ENCODE measurements around the gene GNG14. TPM values are rescaled to one million over a fixed set of nuclear protein-coding genes. Genes with fewer than 3 reads are reported as not detected.

GNG14 gene
- total RNA-seq, 1 donor from 2014 or later, result not detected

DNA sequence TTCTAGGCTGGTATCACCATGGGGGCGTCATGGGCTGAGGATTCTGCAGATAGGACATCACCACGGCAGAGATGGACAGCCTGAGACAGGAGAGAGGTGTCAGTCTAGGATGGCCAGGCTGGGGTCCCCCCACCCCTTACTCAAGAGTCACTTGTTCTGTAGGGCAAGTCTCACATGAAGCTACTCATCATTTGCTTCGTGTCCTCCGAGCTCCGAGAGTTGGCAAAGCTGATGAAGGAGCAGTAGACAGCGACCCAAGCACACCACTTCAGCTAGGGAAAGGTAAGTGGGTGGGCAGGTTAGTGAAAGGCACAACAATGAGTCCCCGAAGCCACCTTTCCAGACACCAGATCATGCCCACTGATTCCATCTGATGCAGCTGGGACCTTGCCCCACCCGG is 19.5 kb upstream of the GNG14 start:
- DNase-seq (ENCODE audit: low spot score, unreplicated experiment), result no peak
- TF ChIP-seq, protein P1, sequence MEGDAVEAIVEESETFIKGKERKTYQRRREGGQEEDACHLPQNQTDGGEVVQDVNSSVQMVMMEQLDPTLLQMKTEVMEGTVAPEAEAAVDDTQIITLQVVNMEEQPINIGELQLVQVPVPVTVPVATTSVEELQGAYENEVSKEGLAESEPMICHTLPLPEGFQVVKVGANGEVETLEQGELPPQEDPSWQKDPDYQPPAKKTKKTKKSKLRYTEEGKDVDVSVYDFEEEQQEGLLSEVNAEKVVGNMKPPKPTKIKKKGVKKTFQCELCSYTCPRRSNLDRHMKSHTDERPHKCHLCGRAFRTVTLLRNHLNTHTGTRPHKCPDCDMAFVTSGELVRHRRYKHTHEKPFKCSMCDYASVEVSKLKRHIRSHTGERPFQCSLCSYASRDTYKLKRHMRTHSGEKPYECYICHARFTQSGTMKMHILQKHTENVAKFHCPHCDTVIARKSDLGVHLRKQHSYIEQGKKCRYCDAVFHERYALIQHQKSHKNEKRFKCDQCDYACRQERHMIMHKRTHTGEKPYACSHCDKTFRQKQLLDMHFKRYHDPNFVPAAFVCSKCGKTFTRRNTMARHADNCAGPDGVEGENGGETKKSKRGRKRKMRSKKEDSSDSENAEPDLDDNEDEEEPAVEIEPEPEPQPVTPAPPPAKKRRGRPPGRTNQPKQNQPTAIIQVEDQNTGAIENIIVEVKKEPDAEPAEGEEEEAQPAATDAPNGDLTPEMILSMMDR (IDR thresholded peaks at IDR 0.05; ENCODE audit: unreplicated experiment), result no peak
- Mint-ChIP-seq H3K27me3 (no peaks in the 10 kb centered on the region), H3K27ac (peak overlapping the region; percentile 100), H3K9me3 (ENCODE audit: low read depth) (no peaks in the 10 kb centered on the region), H3K4me3 (ENCODE audit: low read depth) (peak overlapping the region; percentile 94), H3K36me3 (ENCODE audit: insufficient read depth) (peaks cover 6% of the 10 kb centered on the region), H3K4me1 (ENCODE audit: low read depth) (peaks cover 27% of the 10 kb centered on the region)

DNA sequence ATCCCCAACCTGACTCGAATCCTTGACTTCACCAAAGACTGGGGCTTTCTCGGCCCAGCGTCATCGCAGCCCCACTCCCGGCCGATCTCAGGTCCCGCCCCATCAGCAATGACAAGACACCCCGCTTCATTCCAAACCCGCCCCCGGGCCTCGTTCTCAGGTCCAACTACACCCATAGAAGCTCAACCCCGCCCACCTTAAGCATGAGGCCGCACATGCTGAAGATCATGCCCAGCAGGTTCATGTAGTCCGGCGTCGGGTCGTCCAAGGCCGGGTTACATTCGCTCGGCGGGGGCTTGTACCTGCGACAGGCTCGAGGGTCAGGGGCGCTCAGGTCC is 18.9 kb upstream of the GNG14 start:
- Mint-ChIP-seq H3K36me3 (ENCODE audit: insufficient read depth) (peaks cover 8% of the 10 kb centered on the region), H3K4me1 (ENCODE audit: low read depth) (peaks cover 27% of the 10 kb centered on the region), H3K4me3 (ENCODE audit: low read depth) (peak overlapping the region; percentile 94), H3K27ac (peak overlapping the region; percentile 100), H3K9me3 (ENCODE audit: low read depth) (no peaks in the 10 kb centered on the region), H3K27me3 (no peaks in the 10 kb centered on the region)
- TF ChIP-seq, protein P1 (IDR thresholded peaks at IDR 0.05; ENCODE audit: unreplicated experiment), result no peak
- no peak for DNase-seq (ENCODE audit: low spot score, unreplicated experiment)

DNA sequence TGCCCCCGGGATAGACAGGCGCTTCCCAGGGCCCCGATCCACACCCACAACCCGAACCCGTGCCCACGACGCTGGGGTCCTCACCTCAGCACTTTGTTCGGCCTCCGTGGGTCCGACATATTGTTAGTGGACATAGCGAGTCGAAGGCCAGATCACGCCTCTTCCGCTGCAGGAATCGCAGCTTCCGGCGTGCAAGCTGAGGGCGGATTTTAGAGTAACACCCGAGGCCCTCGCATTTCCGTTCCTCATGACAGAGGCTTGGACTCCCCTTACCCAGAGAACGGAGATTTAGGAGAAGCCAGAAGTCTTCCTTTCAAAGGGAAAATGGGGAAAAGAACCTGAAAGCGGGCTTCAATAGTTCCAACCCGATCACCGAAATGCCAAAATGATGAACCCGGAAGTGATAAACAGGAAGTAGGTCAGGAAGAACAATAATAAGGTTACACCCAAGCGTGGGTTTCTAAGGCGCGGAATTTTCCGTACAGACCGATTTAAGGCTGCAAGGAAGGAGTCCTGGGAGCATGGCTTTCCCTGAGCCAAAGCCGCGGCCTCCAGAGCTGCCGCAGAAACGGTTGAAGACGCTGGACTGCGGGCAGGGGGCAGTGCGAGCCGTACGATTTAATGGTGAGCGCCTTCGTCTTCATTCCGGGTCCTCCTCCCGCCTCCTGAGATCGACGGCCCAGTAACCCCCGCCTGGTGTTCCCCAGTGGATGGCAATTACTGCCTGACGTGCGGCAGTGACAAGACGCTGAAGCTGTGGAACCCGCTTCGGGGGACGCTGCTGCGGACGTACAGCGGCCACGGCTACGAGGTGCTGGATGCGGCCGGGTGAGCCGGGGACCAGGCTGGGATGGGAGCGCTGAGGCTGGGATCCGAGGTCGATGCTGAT is 18.3 kb upstream of the GNG14 start:
- Mint-ChIP-seq H3K4me1 (ENCODE audit: low read depth) (peaks cover 27% of the 10 kb centered on the region), H3K36me3 (ENCODE audit: insufficient read depth) (peaks cover 12% of the 10 kb centered on the region), H3K4me3 (ENCODE audit: low read depth) (peak overlapping the region; percentile 94), H3K9me3 (ENCODE audit: low read depth) (no peaks in the 10 kb centered on the region), H3K27me3 (no peaks in the 10 kb centered on the region), H3K27ac (peak overlapping the region; percentile 100)
- peak; percentile 59 for DNase-seq (ENCODE audit: low spot score, unreplicated experiment)
- TF ChIP-seq, protein P1 (IDR thresholded peaks at IDR 0.05; ENCODE audit: unreplicated experiment), result peak; percentile 16

DNA sequence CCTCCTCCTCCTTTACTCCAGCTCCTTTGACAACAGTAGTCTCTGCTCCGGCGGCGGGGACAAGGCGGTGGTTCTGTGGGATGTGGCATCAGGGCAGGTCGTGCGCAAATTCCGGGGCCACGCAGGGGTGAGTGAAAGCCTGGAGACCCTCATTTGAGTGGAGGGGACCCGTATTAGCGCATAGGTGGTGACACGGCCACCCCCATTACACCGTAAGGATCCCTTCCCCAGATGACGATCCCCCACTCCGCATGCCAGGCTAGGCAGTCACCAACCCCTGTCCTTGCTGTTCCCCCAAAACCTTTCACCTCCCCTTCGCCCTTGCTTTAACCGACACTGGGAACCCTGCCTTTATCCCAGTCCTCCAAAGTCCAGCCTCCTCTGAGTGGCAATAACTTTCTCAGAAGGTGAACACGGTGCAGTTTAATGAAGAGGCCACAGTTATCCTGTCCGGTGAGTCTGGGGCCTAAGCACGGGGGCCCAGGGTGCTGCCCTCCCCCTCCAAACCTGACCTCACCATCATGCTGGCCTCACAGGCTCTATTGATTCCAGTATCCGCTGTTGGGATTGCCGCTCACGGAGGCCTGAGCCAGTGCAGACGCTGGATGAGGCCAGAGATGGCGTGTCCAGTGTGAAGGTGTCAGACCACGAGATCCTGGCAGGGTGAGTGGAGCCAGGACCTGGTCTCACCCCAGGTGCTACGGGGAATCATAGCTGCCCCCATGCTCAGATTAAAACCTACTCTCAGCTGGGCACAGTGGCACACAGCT is 17.5 kb upstream of the GNG14 start:
- H3K4me3 Mint-ChIP-seq (ENCODE audit: low read depth), result peak overlapping the region; percentile 94
- DNase-seq (ENCODE audit: low spot score, unreplicated experiment), result no peak
- no peaks in the 10 kb centered on the region for H3K27me3 Mint-ChIP-seq
- H3K9me3 Mint-ChIP-seq (ENCODE audit: low read depth), result no peaks in the 10 kb centered on the region
- TF ChIP-seq, protein P1 (IDR thresholded peaks at IDR 0.05; ENCODE audit: unreplicated experiment), result no peak
- peaks cover 27% of the 10 kb centered on the region for H3K4me1 Mint-ChIP-seq (ENCODE audit: low read depth)
- peak overlapping the region; percentile 100 for H3K27ac Mint-ChIP-seq
- peaks cover 13% of the 10 kb centered on the region for H3K36me3 Mint-ChIP-seq (ENCODE audit: insufficient read depth)

DNA sequence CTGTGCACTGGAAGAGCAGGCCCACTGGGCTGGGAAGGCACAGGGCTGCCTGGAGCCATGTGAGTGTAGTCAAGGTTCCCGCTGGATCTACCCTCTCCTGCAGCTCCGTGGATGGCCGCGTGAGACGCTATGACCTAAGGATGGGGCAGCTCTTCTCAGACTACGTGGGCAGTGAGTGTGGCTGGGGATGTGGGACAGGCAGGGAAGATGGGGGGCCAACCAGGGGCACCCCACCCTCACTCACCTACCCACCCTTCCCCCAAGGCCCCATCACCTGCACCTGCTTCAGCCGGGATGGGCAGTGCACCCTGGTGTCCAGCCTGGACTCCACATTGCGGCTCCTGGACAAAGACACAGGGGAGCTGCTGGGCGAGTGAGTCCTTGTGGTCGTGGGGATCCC is 15.1 kb upstream of the GNG14 start:
- TF ChIP-seq, protein P1 (IDR thresholded peaks at IDR 0.05; ENCODE audit: unreplicated experiment), result no peak
- no peaks in the 10 kb centered on the region for H3K27me3 Mint-ChIP-seq
- peaks cover 16% of the 10 kb centered on the region for H3K36me3 Mint-ChIP-seq (ENCODE audit: insufficient read depth)
- no peak overlapping the region for H3K4me3 Mint-ChIP-seq (ENCODE audit: low read depth)
- no peak for DNase-seq (ENCODE audit: low spot score, unreplicated experiment)
- peaks cover 14% of the 10 kb centered on the region for H3K4me1 Mint-ChIP-seq (ENCODE audit: low read depth)
- H3K27ac Mint-ChIP-seq, result no peak overlapping the region
- H3K9me3 Mint-ChIP-seq (ENCODE audit: low read depth), result no peaks in the 10 kb centered on the region

Data from progenitor cell of endocrine pancreas (in vitro differentiated cells).